Measurements from ENCODE around the gene ARMC5.

DNA sequence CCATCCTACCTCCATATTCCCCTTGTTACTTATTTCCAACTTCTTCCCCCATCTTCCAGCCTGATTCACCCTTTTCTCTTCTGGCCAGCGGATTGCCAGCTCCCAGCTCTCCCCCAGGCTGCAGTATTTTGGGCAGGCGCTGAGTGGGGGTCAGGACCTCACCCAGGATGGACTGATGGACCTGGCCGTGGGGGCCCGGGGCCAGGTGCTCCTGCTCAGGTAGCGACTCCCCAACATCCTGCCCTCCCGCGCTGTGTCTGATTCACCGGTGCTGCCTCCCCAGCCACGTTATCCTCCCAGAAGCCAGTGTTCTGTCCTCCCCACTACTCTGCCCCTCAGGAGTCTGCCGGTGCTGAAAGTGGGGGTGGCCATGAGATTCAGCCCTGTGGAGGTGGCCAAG is 46.6 kb upstream of the ARMC5 start:
- TF ChIP-seq POLR2AphosphoS5 (IDR thresholded peaks at IDR 0.05; ENCODE audit: low read depth, low read length): no peak
- no peak for TF ChIP-seq POLR2A (IDR thresholded peaks at IDR 0.05; ENCODE audit: low read depth, low read length)
